WTC11 (cell line): ENCODE measurements around the gene RIC3. TPM values are rescaled to one million over a fixed set of nuclear protein-coding genes. Genes with fewer than 3 reads are reported as not detected.

Experiments
- ATAC-seq: fragments of 200-7000 bp; cut with Tn5 transposase; 2 replicates; pipeline ENCODE4 v1.10.0; 2021; ENCODE audit warnings: mild to moderate bottlenecking, moderate library complexity
- CTCF ChIA-PET: fragments of 300-600 bp; sonication (Branson Sonifier 250); formaldehyde crosslinking; loops from one replicate; lab custom pipeline; 2021; ENCODE audit warnings: antibody characterized with exemption; lab: Charles Lee
- POLR2A ChIA-PET: fragments of 350-600 bp; sonication (Branson Sonifier 250); formaldehyde crosslinking; loops from one replicate; lab custom pipeline; 2021; ENCODE audit warnings: antibody characterized with exemption; lab: Charles Lee
- DNase-seq: peaks from one replicate; pipeline ENCODE4 v3.0.0; 2021; ENCODE audit warnings: low spot score
- H3K27ac Mint-ChIP-seq: 2 replicates; pipeline ENCODE4 v1.8.0; 2021; ENCODE audit warnings: mixed read lengths
- H3K27me3 Mint-ChIP-seq: 2 replicates; pipeline ENCODE4 v1.8.0; 2021; ENCODE audit warnings: low read depth, mild to moderate bottlenecking, moderate library complexity, mixed read lengths
- H3K36me3 Mint-ChIP-seq: 2 replicates; pipeline ENCODE4 v1.8.0; 2021; ENCODE audit warnings: mixed read lengths
- H3K4me1 Mint-ChIP-seq: 2 replicates; pipeline ENCODE4 v1.8.0; 2022; ENCODE audit warnings: mixed read lengths
- H3K4me3 Mint-ChIP-seq: 2 replicates; pipeline ENCODE4 v1.8.0; 2021; ENCODE audit warnings: mild to moderate bottlenecking, moderate library complexity, mixed read lengths
- H3K9me3 Mint-ChIP-seq: 2 replicates; pipeline ENCODE4 v1.8.0; 2021; ENCODE audit warnings: mixed read lengths
- ATF1 ChIP-seq: sonication (generic); formaldehyde crosslinking; IDR thresholded peaks from 2 replicates; pipeline ENCODE4 v1.8.1; 2023; ENCODE audit warnings: mild to moderate bottlenecking, moderate library complexity, missing genetic modification reagents
- CBFB ChIP-seq: sonication (generic); formaldehyde crosslinking; IDR thresholded peaks from 2 replicates; pipeline ENCODE4 v1.8.1; 2022; ENCODE audit warnings: mild to moderate bottlenecking, low read depth, missing genetic modification reagents
- FOXJ3 ChIP-seq: sonication (generic); formaldehyde crosslinking; IDR thresholded peaks from 2 replicates; pipeline ENCODE4 v1.9.0; 2021; ENCODE audit warnings: missing genetic modification reagents, mild to moderate bottlenecking, borderline replicate concordance
- MXD4 ChIP-seq: fragments of 250-450 bp; sonication (Bioruptor Pico); IDR thresholded peaks from 2 replicates; pipeline ENCODE4 v1.8.0; 2021; ENCODE audit warnings: mild to moderate bottlenecking, moderate library complexity, borderline replicate concordance
- NR2C2 ChIP-seq: sonication (generic); formaldehyde crosslinking; IDR thresholded peaks from 2 replicates; pipeline ENCODE4 v1.8.0; 2022; ENCODE audit warnings: mild to moderate bottlenecking, missing genetic modification reagents
- SMAD3 ChIP-seq: sonication (generic); formaldehyde crosslinking; IDR thresholded peaks from 2 replicates; pipeline ENCODE4 v1.8.0; 2022; ENCODE audit warnings: missing genetic modification reagents, mild to moderate bottlenecking, borderline replicate concordance
- SMAD4 ChIP-seq: sonication (generic); formaldehyde crosslinking; IDR thresholded peaks from 2 replicates; pipeline ENCODE4 v1.8.0; 2022; ENCODE audit warnings: mild to moderate bottlenecking, missing genetic modification reagents
- TEAD1 ChIP-seq: sonication (generic); formaldehyde crosslinking; IDR thresholded peaks from 2 replicates; pipeline ENCODE4 v1.8.0; 2022; ENCODE audit warnings: mild to moderate bottlenecking, missing genetic modification reagents
- TEAD4 ChIP-seq: sonication (generic); formaldehyde crosslinking; IDR thresholded peaks from 2 replicates; pipeline ENCODE4 v1.8.0; 2022; ENCODE audit warnings: mild to moderate bottlenecking, missing genetic modification reagents
- ZBTB21 ChIP-seq: sonication (generic); formaldehyde crosslinking; IDR thresholded peaks from 2 replicates; pipeline ENCODE4 v1.8.1; 2023; ENCODE audit warnings: mild to moderate bottlenecking, missing genetic modification reagents, borderline replicate concordance
- ZNF138 ChIP-seq: sonication (generic); formaldehyde crosslinking; conservative IDR thresholded peaks from 2 replicates; pipeline ENCODE4 v1.8.1; 2022; ENCODE audit warnings: mild to moderate bottlenecking, moderate library complexity, missing genetic modification reagents
- ZNF263 ChIP-seq: sonication (generic); formaldehyde crosslinking; IDR thresholded peaks from 2 replicates; pipeline ENCODE4 v1.8.1; 2022; ENCODE audit warnings: low read depth, mild to moderate bottlenecking, moderate library complexity, missing genetic modification reagents
- ZNF317 ChIP-seq: sonication (generic); formaldehyde crosslinking; IDR thresholded peaks from 2 replicates; pipeline ENCODE4 v1.8.1; 2023; ENCODE audit warnings: low read depth, mild to moderate bottlenecking, moderate library complexity, missing genetic modification reagents, borderline replicate concordance
- ZNF396 ChIP-seq: fragments of 250-450 bp; sonication (Bioruptor Pico); IDR thresholded peaks from 2 replicates; pipeline ENCODE4 v1.8.0; 2021; ENCODE audit warnings: mild to moderate bottlenecking, moderate library complexity, borderline replicate concordance
- ZNF423 ChIP-seq: fragments of 250-450 bp; sonication (Bioruptor Pico); IDR thresholded peaks from 2 replicates; pipeline ENCODE4 v2.1.2; 2022; ENCODE audit warnings: mild to moderate bottlenecking, moderate library complexity
- total RNA-seq: library from RNA; stranded (reverse); gene quantifications from 3 replicates; pipeline ENCODE4 v1.2.3, GENCODE V29; 2021
- TF ChIP-seq, protein P1 (sequence below): sonication (generic); formaldehyde crosslinking; IDR thresholded peaks from 2 replicates; pipeline ENCODE4 v1.8.1; 2022; ENCODE audit warnings: mild to moderate bottlenecking, missing genetic modification reagents, moderate library complexity, borderline replicate concordance
- TF ChIP-seq, protein P2 (sequence below): sonication (generic); formaldehyde crosslinking; IDR thresholded peaks from 2 replicates; pipeline ENCODE4 v1.8.0; 2022; ENCODE audit warnings: mild to moderate bottlenecking, missing genetic modification reagents
- TF ChIP-seq, protein P3 (sequence below): fragments of 250-450 bp; sonication (Bioruptor Pico); IDR thresholded peaks from 2 replicates; pipeline ENCODE4 v1.9.0; 2021; ENCODE audit warnings: mild to moderate bottlenecking
- TF ChIP-seq, protein P4 (sequence below): sonication (generic); formaldehyde crosslinking; IDR thresholded peaks from 2 replicates; pipeline ENCODE4 v1.8.1; 2022; ENCODE audit warnings: low read depth, mild to moderate bottlenecking, moderate library complexity, missing genetic modification reagents, borderline replicate concordance
- TF ChIP-seq, protein P5 (sequence below): sonication (generic); formaldehyde crosslinking; conservative IDR thresholded peaks from 2 replicates; pipeline ENCODE4 v1.8.1; 2022; ENCODE audit warnings: mild to moderate bottlenecking, missing genetic modification reagents
- TF ChIP-seq, protein P6 (sequence below): sonication (generic); formaldehyde crosslinking; IDR thresholded peaks from 2 replicates; pipeline ENCODE4 v1.8.1; 2022; ENCODE audit warnings: missing genetic modification reagents, borderline replicate concordance
- TF ChIP-seq, protein P7 (sequence below): fragments of 200-600 bp; IDR thresholded peaks from 2 replicates; pipeline ENCODE4 v1.8.0; 2022; ENCODE audit warnings: antibody characterized with exemption
- TF ChIP-seq, protein P8 (sequence below): sonication (generic); formaldehyde crosslinking; IDR thresholded peaks from 2 replicates; pipeline ENCODE4 v1.8.1; 2023; ENCODE audit warnings: mild to moderate bottlenecking, missing genetic modification reagents, borderline replicate concordance

The RIC3 gene
- total RNA-seq, 1 experiment from 2014 or later, result 15.7 TPM

DNA sequence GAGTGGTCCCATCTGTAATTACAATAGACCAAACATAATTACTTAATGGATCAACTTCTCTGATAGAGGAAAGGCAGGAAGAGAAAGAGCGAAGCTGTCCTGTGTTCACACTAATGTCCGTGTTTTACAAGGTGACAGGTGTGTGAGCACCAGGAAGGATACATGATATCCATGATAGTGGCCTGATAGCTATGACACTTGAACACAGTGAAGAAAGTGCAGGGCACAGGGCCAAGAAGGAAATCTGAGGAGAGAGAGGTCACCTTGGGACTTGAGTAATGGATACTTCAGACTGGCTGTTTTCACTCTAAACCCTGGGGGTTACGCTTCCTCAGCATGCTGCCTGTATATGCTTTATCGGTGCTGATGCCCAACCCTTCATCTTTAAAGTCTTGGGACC, 58.4 kb downstream of the RIC3 start:
- Mint-ChIP-seq H3K4me3 (no peak overlapping the region), H3K27ac (no peak overlapping the region), H3K4me1 (no peaks in the 10 kb centered on the region), H3K36me3 (peaks cover 21% of the 10 kb centered on the region), H3K9me3 (0 out of 2 replicates have a peak, but pooled peaks cover 3% of the 10 kb centered on the region)
- no peak for ATAC-seq
- CTCF ChIA-PET, result interaction anchor here (0.5 to 3.1 kb wide), 6 partner anchors 11 to 135 kb away, joined by 3 to 18 read pairs (median 6); no protein-coding TSS in a partner anchor
- DNase-seq, result no peak
- POLR2A ChIA-PET, result no interaction called here
- TF ChIP-seq TEAD1 (CRISPR knock-in tag) (no peak), SMAD3 (CRISPR knock-in tag) (no peak), SMAD4 (CRISPR knock-in tag) (no peak), ZNF263 (CRISPR knock-in tag) (no peak), ZNF317 (CRISPR knock-in tag) (no peak), ZNF138 (no peak), ZBTB21 (CRISPR knock-in tag) (no peak), MXD4 (no peak), ATF1 (CRISPR knock-in tag) (no peak), CBFB (CRISPR knock-in tag) (no peak), NR2C2 (no peak), ZNF396 (CRISPR knock-in tag) (no peak)
- TF ChIP-seq, protein P1, sequence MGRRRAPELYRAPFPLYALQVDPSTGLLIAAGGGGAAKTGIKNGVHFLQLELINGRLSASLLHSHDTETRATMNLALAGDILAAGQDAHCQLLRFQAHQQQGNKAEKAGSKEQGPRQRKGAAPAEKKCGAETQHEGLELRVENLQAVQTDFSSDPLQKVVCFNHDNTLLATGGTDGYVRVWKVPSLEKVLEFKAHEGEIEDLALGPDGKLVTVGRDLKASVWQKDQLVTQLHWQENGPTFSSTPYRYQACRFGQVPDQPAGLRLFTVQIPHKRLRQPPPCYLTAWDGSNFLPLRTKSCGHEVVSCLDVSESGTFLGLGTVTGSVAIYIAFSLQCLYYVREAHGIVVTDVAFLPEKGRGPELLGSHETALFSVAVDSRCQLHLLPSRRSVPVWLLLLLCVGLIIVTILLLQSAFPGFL (CRISPR knock-in tag), result no peak
- TF ChIP-seq, protein P2, sequence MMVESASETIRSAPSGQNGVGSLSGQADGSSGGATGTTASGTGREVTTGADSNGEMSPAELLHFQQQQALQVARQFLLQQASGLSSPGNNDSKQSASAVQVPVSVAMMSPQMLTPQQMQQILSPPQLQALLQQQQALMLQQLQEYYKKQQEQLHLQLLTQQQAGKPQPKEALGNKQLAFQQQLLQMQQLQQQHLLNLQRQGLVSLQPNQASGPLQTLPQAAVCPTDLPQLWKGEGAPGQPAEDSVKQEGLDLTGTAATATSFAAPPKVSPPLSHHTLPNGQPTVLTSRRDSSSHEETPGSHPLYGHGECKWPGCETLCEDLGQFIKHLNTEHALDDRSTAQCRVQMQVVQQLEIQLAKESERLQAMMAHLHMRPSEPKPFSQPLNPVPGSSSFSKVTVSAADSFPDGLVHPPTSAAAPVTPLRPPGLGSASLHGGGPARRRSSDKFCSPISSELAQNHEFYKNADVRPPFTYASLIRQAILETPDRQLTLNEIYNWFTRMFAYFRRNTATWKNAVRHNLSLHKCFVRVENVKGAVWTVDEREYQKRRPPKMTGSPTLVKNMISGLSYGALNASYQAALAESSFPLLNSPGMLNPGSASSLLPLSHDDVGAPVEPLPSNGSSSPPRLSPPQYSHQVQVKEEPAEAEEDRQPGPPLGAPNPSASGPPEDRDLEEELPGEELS (CRISPR knock-in tag), result no peak
- TF ChIP-seq, protein P3, sequence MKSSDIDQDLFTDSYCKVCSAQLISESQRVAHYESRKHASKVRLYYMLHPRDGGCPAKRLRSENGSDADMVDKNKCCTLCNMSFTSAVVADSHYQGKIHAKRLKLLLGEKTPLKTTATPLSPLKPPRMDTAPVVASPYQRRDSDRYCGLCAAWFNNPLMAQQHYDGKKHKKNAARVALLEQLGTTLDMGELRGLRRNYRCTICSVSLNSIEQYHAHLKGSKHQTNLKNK (CRISPR knock-in tag), result no peak
- TF ChIP-seq, all 79 proteins: peak for 0
- H3K27me3 Mint-ChIP-seq, result no peaks in the 10 kb centered on the region

DNA sequence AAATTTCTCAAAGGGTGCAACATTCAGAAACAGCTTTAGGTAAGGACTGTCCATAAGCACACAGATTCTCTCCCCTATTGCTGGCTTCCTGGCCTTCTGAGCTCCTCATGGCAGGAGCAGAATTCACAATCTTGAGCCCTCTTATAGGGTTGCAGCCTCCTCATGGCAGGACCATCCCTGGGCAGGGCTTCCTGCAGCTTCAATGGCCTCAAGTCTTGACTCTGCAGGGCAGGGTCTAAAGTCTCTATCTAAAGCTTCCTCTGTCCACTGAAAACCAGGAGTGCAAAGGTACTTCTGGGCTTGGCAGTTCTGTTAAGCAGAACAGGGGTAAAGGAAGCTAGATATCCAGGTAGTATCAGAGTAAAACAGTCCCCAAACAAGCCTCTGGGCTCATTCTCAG, 59.1 kb downstream of the RIC3 start:
- ChIA-PET POLR2A (no interaction called here), CTCF (interaction anchor here (1.2 to 2.0 kb wide), 3 partner anchors 10 to 76 kb away, joined by 3 to 18 read pairs (median 7); no protein-coding TSS in a partner anchor)
- no peak for DNase-seq
- no peaks in the 10 kb centered on the region for H3K4me1 Mint-ChIP-seq
- H3K36me3 Mint-ChIP-seq, result peaks cover 25% of the 10 kb centered on the region
- H3K27me3 Mint-ChIP-seq, result no peaks in the 10 kb centered on the region
- no peak overlapping the region for H3K4me3 Mint-ChIP-seq
- 0 out of 2 replicates have a peak, but pooled peaks cover under 1% of the 10 kb centered on the region for H3K9me3 Mint-ChIP-seq
- no peak for ATAC-seq
- no peak overlapping the region for H3K27ac Mint-ChIP-seq
- TF ChIP-seq TEAD4 (no peak), SMAD3 (CRISPR knock-in tag) (no peak), ZNF423 (CRISPR knock-in tag) (no peak), FOXJ3 (CRISPR knock-in tag) (no peak), CBFB (CRISPR knock-in tag) (no peak), NR2C2 (no peak)
- TF ChIP-seq, protein P4, sequence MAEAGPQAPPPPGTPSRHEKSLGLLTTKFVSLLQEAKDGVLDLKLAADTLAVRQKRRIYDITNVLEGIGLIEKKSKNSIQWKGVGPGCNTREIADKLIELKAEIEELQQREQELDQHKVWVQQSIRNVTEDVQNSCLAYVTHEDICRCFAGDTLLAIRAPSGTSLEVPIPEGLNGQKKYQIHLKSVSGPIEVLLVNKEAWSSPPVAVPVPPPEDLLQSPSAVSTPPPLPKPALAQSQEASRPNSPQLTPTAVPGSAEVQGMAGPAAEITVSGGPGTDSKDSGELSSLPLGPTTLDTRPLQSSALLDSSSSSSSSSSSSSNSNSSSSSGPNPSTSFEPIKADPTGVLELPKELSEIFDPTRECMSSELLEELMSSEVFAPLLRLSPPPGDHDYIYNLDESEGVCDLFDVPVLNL (CRISPR knock-in tag), result no peak
- TF ChIP-seq, protein P5, sequence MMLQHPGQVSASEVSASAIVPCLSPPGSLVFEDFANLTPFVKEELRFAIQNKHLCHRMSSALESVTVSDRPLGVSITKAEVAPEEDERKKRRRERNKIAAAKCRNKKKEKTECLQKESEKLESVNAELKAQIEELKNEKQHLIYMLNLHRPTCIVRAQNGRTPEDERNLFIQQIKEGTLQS (CRISPR knock-in tag), result no peak
- TF ChIP-seq, protein P6, sequence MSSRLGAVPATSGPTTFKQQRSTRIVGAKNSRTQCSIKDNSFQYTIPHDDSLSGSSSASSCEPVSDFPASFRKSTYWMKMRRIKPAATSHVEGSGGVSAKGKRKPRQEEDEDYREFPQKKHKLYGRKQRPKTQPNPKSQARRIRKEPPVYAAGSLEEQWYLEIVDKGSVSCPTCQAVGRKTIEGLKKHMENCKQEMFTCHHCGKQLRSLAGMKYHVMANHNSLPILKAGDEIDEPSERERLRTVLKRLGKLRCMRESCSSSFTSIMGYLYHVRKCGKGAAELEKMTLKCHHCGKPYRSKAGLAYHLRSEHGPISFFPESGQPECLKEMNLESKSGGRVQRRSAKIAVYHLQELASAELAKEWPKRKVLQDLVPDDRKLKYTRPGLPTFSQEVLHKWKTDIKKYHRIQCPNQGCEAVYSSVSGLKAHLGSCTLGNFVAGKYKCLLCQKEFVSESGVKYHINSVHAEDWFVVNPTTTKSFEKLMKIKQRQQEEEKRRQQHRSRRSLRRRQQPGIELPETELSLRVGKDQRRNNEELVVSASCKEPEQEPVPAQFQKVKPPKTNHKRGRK (CRISPR knock-in tag), result no peak
- TF ChIP-seq, protein P7, sequence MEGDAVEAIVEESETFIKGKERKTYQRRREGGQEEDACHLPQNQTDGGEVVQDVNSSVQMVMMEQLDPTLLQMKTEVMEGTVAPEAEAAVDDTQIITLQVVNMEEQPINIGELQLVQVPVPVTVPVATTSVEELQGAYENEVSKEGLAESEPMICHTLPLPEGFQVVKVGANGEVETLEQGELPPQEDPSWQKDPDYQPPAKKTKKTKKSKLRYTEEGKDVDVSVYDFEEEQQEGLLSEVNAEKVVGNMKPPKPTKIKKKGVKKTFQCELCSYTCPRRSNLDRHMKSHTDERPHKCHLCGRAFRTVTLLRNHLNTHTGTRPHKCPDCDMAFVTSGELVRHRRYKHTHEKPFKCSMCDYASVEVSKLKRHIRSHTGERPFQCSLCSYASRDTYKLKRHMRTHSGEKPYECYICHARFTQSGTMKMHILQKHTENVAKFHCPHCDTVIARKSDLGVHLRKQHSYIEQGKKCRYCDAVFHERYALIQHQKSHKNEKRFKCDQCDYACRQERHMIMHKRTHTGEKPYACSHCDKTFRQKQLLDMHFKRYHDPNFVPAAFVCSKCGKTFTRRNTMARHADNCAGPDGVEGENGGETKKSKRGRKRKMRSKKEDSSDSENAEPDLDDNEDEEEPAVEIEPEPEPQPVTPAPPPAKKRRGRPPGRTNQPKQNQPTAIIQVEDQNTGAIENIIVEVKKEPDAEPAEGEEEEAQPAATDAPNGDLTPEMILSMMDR, result no peak
- TF ChIP-seq, protein P8, sequence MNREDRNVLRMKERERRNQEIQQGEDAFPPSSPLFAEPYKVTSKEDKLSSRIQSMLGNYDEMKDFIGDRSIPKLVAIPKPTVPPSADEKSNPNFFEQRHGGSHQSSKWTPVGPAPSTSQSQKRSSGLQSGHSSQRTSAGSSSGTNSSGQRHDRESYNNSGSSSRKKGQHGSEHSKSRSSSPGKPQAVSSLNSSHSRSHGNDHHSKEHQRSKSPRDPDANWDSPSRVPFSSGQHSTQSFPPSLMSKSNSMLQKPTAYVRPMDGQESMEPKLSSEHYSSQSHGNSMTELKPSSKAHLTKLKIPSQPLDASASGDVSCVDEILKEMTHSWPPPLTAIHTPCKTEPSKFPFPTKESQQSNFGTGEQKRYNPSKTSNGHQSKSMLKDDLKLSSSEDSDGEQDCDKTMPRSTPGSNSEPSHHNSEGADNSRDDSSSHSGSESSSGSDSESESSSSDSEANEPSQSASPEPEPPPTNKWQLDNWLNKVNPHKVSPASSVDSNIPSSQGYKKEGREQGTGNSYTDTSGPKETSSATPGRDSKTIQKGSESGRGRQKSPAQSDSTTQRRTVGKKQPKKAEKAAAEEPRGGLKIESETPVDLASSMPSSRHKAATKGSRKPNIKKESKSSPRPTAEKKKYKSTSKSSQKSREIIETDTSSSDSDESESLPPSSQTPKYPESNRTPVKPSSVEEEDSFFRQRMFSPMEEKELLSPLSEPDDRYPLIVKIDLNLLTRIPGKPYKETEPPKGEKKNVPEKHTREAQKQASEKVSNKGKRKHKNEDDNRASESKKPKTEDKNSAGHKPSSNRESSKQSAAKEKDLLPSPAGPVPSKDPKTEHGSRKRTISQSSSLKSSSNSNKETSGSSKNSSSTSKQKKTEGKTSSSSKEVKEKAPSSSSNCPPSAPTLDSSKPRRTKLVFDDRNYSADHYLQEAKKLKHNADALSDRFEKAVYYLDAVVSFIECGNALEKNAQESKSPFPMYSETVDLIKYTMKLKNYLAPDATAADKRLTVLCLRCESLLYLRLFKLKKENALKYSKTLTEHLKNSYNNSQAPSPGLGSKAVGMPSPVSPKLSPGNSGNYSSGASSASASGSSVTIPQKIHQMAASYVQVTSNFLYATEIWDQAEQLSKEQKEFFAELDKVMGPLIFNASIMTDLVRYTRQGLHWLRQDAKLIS (CRISPR knock-in tag), result no peak
